HFF-Myc (cell line): Measurements from ENCODE around the gene AP2S1.
"Not testable (repeated sequence)": the region's sequence is repeated elsewhere in the genome, so short reads cannot be mapped to it uniquely, and the experiment has no call there.

Experiments
- DNase-seq: peaks from one replicate; pipeline ENCODE4 v3.0.0-alpha.2; 2011; ENCODE audit warnings: low read depth; ENCODE audit errors: extremely low read depth
- H3K4me3 ChIP-seq: replicated peaks from 2 replicates; pipeline ENCODE4 v1.5.1; 2011; ENCODE audit warnings: low read depth, mild to moderate bottlenecking, control low read depth, low read length
- TF ChIP-seq, protein P1 (sequence below): IDR thresholded peaks from 2 replicates; pipeline ENCODE4 v1.5.1; 2012; ENCODE audit warnings: mild to moderate bottlenecking, low read depth, low read length, control low read depth; ENCODE audit errors: missing control alignments

Gene AP2S1

DNA sequence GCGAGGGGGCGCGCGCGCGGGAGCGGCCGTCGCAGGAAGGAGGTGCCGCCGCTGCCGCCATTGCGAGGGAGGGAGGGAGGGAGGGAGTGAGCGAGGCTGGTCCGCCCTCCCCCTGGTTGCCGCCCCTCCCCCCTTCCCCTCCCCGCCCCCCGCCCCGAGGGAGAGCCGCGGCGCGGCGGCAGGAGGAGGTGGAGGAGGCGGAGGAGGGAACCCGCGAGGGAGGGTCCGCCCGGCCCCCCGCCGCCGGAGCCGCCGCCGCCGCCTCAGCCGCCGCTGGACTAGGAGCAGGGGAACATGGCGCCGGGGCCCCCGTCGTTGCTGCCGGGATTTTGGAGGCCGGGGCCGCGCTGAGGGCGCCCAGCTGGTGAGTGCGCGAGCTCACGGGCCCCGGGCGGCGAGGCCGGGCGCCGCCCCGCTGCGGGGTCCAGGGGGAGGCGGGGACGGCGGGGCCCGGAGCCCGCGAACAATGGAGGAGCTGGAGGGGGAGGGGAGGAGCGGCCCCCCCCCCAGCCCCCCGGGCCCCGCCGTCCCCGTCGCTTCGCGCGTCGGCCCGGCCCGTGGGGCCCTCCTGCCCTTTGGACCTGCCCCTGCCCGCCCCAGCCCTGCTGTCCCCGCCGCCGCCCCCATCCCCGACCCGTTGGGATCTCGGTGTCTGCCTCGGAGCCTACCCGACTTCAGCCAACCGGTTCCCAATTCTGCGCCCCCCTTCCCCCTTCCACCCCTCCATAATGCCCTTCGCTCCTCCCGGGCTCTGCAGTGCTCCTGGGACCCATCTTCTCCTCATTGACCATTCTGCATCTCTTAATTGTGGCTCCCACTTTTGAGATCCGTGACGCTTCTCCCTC is 10.4 kb upstream of the AP2S1 start, which contains the start of gene ARHGAP35:
TSS of gene ARHGAP35 (plus strand) at position 152 of the 845 bp plus-strand sequence. CDS start 57,679 bp downstream, outside the sequence.
- no peak for DNase-seq
- peak within 1 kb of the TSS; percentile 87 for H3K4me3 ChIP-seq
- TF ChIP-seq, protein P1, sequence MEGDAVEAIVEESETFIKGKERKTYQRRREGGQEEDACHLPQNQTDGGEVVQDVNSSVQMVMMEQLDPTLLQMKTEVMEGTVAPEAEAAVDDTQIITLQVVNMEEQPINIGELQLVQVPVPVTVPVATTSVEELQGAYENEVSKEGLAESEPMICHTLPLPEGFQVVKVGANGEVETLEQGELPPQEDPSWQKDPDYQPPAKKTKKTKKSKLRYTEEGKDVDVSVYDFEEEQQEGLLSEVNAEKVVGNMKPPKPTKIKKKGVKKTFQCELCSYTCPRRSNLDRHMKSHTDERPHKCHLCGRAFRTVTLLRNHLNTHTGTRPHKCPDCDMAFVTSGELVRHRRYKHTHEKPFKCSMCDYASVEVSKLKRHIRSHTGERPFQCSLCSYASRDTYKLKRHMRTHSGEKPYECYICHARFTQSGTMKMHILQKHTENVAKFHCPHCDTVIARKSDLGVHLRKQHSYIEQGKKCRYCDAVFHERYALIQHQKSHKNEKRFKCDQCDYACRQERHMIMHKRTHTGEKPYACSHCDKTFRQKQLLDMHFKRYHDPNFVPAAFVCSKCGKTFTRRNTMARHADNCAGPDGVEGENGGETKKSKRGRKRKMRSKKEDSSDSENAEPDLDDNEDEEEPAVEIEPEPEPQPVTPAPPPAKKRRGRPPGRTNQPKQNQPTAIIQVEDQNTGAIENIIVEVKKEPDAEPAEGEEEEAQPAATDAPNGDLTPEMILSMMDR = no peak

DNA sequence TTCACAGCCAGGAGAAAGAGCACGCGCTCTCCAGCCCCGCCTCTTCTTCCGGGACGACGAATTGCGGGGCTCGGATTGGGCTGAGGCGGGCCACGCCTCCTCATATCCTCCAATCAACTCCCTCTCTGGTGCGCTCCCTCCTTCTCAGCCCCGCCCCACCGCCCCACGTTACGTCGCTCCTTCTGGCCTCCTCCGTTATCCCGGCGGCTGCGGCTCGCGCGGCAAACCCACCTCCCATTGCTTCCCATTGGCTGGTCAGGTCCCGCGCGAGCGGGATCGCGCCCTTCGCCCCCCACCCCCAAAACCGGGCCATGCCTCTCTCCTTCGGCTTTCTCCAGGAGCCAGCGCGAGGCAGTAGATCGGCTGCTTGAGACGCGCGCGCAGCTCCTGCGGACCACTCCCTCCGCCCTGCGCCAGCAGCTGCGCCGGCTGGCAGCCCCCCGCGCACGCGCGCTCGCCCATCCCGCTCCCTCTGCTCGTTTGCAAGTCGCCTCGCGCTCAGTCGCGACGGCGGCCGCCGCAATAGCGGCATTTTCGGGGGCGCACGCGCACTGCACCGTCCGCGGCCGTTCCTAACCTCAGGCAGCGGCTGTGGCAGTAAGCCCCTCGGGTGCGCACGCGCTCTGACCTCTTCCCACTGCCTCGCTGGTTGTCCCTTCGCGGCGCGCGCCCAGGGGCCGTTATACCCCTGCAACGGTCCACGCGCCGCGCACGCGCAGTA is 9.6 kb upstream of the AP2S1 start:
- TF ChIP-seq, protein P1 = no peak
- H3K4me3 ChIP-seq = peak overlapping the region; percentile 87
- DNase-seq = peak; percentile 96

DNA sequence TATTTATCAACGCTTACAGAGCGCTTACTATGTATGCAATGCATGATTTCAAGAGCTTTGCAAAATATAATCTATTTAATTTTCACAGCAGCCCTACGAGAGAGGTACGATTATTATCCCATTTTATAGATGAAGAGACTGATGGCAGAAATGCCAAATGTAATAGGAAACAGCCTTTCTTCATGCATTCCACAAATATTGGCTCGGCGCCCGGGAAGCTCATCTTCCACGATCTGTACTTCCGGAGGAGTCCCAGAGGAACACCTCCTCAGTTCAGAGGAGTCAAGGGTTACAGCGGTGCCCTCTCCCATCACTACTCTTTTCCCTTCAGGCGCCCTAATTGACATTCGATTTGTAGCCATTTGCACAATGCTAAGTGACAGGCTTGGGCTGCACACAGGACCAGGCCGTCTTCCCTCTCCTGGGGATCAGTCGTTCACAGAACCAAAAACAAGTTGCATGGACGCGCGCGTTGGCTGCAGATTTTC is 9.0 kb upstream of the AP2S1 start:
- H3K4me3 ChIP-seq = peak overlapping the region; percentile 87
- peak; percentile 80 for DNase-seq
- TF ChIP-seq, protein P1 = no peak

DNA sequence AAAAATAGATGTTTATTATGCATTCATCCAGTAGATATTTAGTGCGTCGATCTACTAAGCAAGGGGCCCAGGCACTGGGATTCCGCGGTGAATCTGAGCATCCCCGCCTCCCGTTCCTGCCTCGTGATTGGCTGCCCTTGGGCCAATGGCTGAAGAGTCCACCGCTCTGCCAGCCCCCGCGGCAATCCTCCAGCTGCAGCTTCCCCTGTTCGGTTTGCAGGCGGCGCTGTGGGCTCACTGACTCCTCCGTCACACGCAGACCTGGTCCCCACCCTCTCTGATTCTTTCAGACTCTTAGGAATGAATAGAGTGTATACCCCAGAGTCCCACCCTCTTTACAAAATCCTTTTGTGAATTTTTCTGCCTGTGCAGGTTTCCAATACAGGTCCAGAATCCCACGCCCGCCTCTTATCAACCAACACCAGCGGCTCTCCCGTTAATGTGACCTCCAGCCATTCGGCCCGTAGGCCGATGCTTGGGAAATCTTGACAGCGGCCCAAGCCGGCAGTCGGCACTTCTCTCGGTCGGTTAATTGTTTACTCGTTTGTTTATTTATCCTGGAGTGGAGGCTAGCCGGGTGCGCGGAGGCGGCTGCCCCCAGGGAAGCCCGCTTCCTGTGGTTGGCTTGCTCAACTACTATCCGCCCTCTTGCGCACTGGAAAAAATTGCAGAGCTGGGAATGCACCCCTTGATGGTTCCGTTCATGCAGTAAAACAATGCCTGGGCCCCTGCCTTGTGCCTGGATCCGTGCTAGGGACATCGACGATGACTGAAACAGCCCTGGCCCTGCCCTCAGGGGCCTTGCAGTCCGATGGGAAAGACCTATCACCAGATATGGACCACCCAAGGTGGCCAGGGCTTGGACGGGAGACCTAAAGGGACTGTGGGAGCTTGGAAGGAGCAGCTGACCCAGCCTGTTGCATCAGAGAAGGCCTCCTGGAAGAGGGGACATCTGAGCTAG is 5.7 kb upstream of the AP2S1 start:
- peak overlapping the region; percentile 35 for H3K4me3 ChIP-seq
- DNase-seq = peak; percentile 90

DNA sequence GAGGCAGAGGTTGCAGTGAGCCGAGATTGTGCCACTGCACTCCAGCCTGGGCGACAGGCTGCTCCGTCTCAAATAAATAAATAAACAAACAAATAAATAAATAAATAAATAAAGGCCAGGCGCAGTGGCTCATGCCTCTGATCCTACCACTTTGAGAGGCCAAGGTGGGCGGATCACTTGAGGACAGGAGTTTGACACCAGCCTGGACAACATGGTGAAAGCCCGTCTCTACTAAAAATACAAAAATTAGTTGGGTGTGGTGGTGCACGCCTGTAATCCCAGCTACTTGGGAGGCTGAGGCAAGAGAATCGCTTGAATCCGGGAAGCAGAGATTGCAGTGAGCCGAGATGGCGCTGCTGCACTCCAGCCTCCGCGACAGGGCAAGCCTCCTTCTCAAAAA is 4.1 kb upstream of the AP2S1 start:
- not testable (repeated sequence) for H3K4me3 ChIP-seq

More for the DNA sequence above, 5.7 kb upstream of the AP2S1 start:
- TF ChIP-seq, protein P1 = peak; percentile 76

DNA sequence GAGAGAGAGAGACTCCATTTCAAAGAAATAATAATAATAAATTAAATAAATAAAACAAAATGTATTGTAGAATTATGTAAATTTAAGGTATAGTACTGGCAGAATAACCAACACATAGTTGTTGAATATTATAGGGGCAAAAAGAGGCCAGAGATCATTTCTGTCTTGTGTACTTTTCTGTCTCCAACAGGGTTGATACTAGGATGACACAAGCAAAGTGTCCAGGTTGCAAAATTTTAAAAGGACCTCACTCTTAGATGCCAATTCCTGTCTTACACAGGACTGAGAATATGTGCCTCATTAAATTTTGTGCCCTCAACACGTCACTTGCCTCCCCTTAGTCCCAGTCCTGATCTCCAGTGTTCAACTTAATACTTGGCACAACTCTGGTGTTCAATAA is 2.2 kb upstream of the AP2S1 start:
- TF ChIP-seq, protein P1 = no peak
- no peak overlapping the region for H3K4me3 ChIP-seq
- no peak for DNase-seq

More for the DNA sequence above, 4.1 kb upstream of the AP2S1 start:
- DNase-seq = not testable (repeated sequence)
